ENCODE measurements around the gene VPS51.

Gene VPS51

GRCh38 chr11:65071907-65072630 lies 23.9 kb upstream of the VPS51 start:
- no peak for ATAC-seq (ENCODE audit: low read depth)
- H3K27ac ChIP-seq (ENCODE audit: poor library complexity, severe bottlenecking), result no peak overlapping the region
- no peak overlapping the region for H3K4me3 ChIP-seq (ENCODE audit: severe bottlenecking)

GRCh38 chr11:65072631-65072966 lies 23.4 kb upstream of the VPS51 start:
- peaks cover 7% of the 10 kb centered on the region for H3K36me3 ChIP-seq (ENCODE audit: low read depth)
- no peaks in the 10 kb centered on the region for H3K4me1 ChIP-seq (ENCODE audit: insufficient read depth, poor library complexity, severe bottlenecking)
- DNase-seq (ENCODE audit: low spot score), result no peak
- no peak for ATAC-seq (ENCODE audit: low read depth)
- no peaks in the 10 kb centered on the region for H3K27me3 ChIP-seq (ENCODE audit: insufficient read depth, poor library complexity, severe bottlenecking)
- H3K9me3 ChIP-seq (ENCODE audit: severe bottlenecking), result no peaks in the 10 kb centered on the region
- no peak overlapping the region for H3K27ac ChIP-seq (ENCODE audit: poor library complexity, severe bottlenecking)
- H3K4me3 ChIP-seq (ENCODE audit: severe bottlenecking), result no peak overlapping the region
- no peak for TF ChIP-seq CTCF (IDR thresholded peaks at IDR 0.05; ENCODE audit: poor library complexity, severe bottlenecking)

More at GRCh38 chr11:65071907-65072630, 23.9 kb upstream of the VPS51 start:
- Histone ChIP-seq H3K4me1 (ENCODE audit: insufficient read depth, poor library complexity, severe bottlenecking) (no peaks in the 10 kb centered on the region), H3K9me3 (ENCODE audit: severe bottlenecking) (no peaks in the 10 kb centered on the region), H3K27me3 (ENCODE audit: insufficient read depth, poor library complexity, severe bottlenecking) (no peaks in the 10 kb centered on the region), H3K36me3 (ENCODE audit: low read depth) (peaks cover 2% of the 10 kb centered on the region)
- no peak for TF ChIP-seq CTCF (IDR thresholded peaks at IDR 0.05; ENCODE audit: poor library complexity, severe bottlenecking)
- no peak for DNase-seq (ENCODE audit: low spot score)

- no peak for TF ChIP-seq CTCF (IDR thresholded peaks at IDR 0.05; ENCODE audit: poor library complexity, severe bottlenecking)
- Histone ChIP-seq H3K36me3 (ENCODE audit: low read depth) (peaks cover 54% of the 10 kb centered on the region), H3K27me3 (ENCODE audit: insufficient read depth, poor library complexity, severe bottlenecking) (no peaks in the 10 kb centered on the region), H3K9me3 (ENCODE audit: severe bottlenecking) (no peaks in the 10 kb centered on the region), H3K27ac (ENCODE audit: poor library complexity, severe bottlenecking) (no peak overlapping the region), H3K4me3 (ENCODE audit: severe bottlenecking) (no peak overlapping the region), H3K4me1 (ENCODE audit: insufficient read depth, poor library complexity, severe bottlenecking) (peaks cover 1% of the 10 kb centered on the region)
- ATAC-seq (ENCODE audit: low read depth), result peak; percentile 21; the same call in 1 of the 3 replicates
- no peak for DNase-seq (ENCODE audit: low spot score)
Measured at GRCh38 chr11:65077451-65077850, 18.6 kb upstream of the VPS51 start.

- Histone ChIP-seq H3K27me3 (ENCODE audit: insufficient read depth, poor library complexity, severe bottlenecking) (no peaks in the 10 kb centered on the region), H3K4me1 (ENCODE audit: insufficient read depth, poor library complexity, severe bottlenecking) (peaks cover 7% of the 10 kb centered on the region), H3K9me3 (ENCODE audit: severe bottlenecking) (no peaks in the 10 kb centered on the region), H3K27ac (ENCODE audit: poor library complexity, severe bottlenecking) (no peak overlapping the region), H3K4me3 (ENCODE audit: severe bottlenecking) (no peak overlapping the region), H3K36me3 (ENCODE audit: low read depth) (peaks cover 61% of the 10 kb centered on the region)
- DNase-seq (ENCODE audit: low spot score) (no peak), ATAC-seq (ENCODE audit: low read depth) (peak; percentile 66)
- TF ChIP-seq CTCF (IDR thresholded peaks at IDR 0.05; ENCODE audit: poor library complexity, severe bottlenecking), result peak; percentile 52
Measured at GRCh38 chr11:65078151-65078550, 17.9 kb upstream of the VPS51 start.

GRCh38 chr11:65078786-65079342 lies 17.1 kb upstream of the VPS51 start:
- peaks cover 7% of the 10 kb centered on the region for H3K4me1 ChIP-seq (ENCODE audit: insufficient read depth, poor library complexity, severe bottlenecking)
- H3K27ac ChIP-seq (ENCODE audit: poor library complexity, severe bottlenecking), result no peak overlapping the region
- DNase-seq (ENCODE audit: low spot score) (no peak), ATAC-seq (ENCODE audit: low read depth) (no peak)
- no peak for TF ChIP-seq CTCF (IDR thresholded peaks at IDR 0.05; ENCODE audit: poor library complexity, severe bottlenecking)
- peaks cover 61% of the 10 kb centered on the region for H3K36me3 ChIP-seq (ENCODE audit: low read depth)
- no peak overlapping the region for H3K4me3 ChIP-seq (ENCODE audit: severe bottlenecking)
- no peaks in the 10 kb centered on the region for H3K9me3 ChIP-seq (ENCODE audit: severe bottlenecking)
- no peaks in the 10 kb centered on the region for H3K27me3 ChIP-seq (ENCODE audit: insufficient read depth, poor library complexity, severe bottlenecking)
